NK-92 (cell line): ENCODE data around the gene MYEOV.

Experiments used
- DNase-seq: peaks from one replicate; lab custom pipeline; 2025; ENCODE audit not compliant: unreplicated experiment; lab: John Stamatoyannopoulos, UW

The MYEOV gene

DNA sequence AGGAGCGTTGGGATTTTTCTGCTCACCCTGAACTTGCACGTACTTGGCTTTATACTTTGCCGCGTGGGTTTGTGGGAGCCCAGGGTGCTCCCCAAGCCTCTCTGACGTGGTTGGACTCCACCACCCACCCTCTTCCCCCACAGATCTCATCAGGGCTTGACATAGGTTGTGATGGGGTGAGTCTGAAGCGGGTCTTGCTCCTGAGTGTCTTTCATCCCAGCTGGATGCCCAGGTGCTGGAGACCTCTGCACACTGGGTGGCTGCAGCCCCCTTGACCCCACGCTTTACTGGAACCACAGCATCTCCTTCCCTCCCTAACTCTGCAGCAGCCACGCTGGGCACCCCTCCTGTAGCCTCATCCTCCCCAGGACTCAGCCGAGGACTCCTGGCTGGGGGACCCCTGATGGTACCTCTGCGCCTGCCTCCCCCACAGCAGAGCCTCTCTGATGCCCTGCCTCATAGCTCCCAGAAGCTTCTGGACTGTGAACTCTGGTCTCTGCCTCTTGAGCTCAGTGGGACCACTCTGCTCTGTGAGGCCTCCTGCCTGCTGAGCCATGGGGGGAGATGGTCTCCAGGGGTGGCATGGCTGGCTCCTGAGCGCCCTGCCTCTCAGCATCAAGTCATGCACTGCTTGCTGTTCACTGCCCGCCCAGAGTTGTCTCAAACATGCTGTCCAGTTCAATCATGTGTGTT is 45.2 kb downstream of the MYEOV start:
- DNase-seq, result no peak

DNA sequence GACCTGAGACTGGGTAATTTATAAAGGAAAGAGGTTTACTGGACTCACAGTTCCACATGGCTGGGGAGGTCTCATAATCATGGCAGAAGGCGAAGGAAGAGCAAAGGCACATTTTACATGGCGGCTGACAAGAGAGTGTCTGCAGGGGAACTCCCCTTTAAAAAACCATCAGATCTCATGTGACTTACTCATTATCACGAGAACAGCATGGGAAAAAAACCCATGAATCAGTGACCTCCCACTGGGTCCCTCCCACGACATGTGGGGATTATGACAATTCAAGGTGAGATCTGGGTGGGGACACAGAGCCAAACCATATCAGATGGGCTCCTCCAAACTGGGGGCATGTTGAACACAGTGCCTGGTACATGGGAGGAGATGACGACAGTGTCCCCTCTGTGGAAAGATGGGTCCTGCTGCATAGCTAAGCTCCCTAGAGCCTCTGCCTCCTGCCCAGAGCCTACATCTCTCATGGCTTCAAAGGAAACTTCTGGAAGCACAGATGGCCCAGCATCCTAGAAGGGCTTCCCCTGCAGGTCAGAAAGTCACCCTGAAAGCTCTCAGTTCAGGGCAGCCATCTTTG is 46.1 kb downstream of the MYEOV start:
- DNase-seq, result no peak

DNA sequence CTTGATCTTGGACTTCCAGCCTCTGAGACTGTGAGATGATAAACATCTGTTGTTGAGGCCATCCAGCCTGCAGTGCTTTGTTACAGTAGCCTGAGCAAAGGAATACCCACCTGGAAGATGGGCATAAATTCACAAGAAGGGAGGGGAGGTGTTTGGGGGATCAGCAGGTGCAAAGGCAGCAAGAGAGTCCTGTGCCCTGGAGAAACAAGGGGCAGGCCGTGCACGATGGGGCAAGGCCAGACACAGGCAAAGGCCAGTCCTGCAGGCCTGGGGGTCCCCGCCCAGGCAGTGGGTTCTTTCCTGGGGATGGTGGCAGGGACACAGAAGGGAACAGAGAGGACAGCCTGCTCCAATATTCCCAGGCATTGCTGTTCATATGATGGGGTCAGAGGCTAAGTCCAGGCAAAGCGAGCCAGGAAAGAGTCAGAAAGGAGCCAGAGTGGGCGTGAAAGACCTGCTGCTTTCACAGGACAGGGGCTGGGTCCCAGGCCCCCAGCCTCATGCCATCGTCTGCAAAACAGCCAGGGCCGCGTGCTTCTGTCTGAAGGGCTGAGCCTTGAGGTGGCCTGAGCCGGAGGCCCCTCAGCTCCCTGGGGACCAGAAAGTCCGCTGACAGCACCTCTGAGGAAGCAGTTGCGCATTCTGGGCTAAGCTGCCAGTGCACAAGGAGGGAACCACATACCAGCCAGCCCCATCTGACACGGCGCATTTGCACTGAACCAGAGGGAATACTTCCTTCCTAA is 48.8 kb downstream of the MYEOV start:
- no peak for DNase-seq

DNA sequence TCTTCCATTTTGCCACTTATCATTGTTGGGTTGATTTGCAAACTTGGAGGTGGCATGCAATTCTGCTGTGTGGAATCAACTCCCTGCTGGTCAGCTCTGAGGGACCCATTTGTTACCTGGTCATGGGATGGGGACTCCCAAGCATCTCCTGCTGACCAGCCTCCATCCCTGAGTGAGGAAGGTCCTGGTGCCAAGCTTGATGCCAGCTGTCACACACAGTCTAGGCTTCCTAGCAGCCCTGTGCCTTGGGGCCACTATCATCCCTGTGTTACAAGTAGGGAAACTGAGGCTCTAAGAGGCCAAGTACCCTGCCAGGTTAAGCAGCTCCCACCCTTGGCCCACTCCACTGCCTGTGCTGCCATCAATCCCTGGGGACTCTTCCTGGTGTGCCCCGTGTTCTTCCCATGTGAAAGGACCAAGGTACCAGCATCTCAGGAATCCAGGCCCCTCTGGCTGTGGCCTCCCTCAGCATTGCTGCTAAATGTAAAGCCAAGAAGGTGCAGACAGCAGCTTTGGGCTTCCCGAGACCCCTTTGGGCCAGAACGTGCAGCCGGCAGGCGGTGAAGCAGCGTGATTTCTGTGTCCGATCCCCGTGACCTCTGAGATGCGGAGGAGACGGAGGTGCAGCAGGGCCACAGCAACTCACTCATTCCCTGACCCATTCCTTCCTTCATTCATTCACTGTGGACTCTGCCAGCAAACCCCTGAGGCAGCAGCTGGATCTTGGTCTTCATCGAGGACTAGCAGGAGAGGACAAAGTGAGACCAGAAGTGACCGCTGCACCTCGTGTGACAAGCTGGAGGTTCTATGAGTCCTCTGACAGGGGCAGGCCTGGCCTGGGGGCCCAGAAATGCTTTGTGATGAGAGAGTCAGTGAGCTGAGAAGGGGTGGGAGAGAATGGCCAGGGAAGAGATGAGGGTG is 49.7 kb downstream of the MYEOV start:
- DNase-seq, result no peak

DNA sequence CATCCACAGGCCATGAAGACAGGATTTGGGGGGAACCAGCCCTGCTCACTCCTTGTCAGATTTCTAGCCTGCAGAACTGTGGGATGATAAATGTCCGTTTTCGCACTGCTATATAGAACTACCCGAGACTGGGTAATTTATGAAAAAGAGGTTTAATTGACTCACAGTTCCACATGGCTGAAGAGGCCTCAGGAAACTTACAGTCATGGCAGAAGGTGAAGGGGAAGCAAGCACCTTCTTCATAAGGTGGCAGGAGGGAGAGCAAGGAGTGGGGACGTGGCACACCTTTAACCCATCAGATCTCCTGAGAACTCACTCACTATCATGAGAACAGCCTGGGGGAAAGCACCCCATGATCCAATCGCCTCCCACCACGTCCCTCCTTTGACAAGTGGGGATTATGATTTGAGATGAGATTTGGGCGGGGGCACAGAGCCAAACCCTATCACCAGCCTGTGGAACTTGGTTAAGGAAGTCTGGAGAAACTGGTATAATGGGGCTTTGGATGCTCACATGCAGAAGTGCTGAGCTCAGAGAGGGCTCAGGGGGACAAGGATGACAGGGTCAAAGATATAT is 50.7 kb downstream of the MYEOV start:
- DNase-seq, result no peak
